HEK293 (cell line): Measurements from ENCODE around the gene STX1B.

Experiments used
- ATF2 ChIP-seq: fragments of 450-650 bp; formaldehyde crosslinking; IDR thresholded peaks from 2 replicates; pipeline ENCODE4 v1.5.1; 2016; ENCODE audit warnings: missing biosample characterization, missing genetic modification characterization, low read depth
- BCL11B ChIP-seq: fragments of 450-650 bp; formaldehyde crosslinking; IDR thresholded peaks from 2 replicates; pipeline ENCODE4 v1.5.1; 2016; ENCODE audit warnings: low read depth, missing biosample characterization, missing genetic modification characterization
- HIC1 ChIP-seq: fragments of 450-650 bp; formaldehyde crosslinking; IDR thresholded peaks from 2 replicates; pipeline ENCODE4 v1.5.1; 2016; ENCODE audit warnings: missing biosample characterization, missing genetic modification characterization
- HOXC10 ChIP-seq: sonication (generic); formaldehyde crosslinking; IDR thresholded peaks from 2 replicates; pipeline ENCODE4 v1.8.1; 2023; ENCODE audit warnings: mild to moderate bottlenecking, missing genetic modification reagents
- KLF9 ChIP-seq: fragments of 450-650 bp; formaldehyde crosslinking; IDR thresholded peaks from 2 replicates; pipeline ENCODE4 v1.5.1; 2016; ENCODE audit warnings: missing biosample characterization, missing genetic modification characterization, low read depth
- MZF1 ChIP-seq: fragments of 450-650 bp; formaldehyde crosslinking; IDR thresholded peaks from 2 replicates; pipeline ENCODE4 v1.5.1; 2017; ENCODE audit warnings: missing biosample characterization, missing genetic modification characterization, borderline replicate concordance
- OVOL3 ChIP-seq: fragments of 450-650 bp; formaldehyde crosslinking; IDR thresholded peaks from 2 replicates; pipeline ENCODE4 v1.5.1; 2016; ENCODE audit warnings: missing biosample characterization, missing genetic modification characterization
- TCF7L2 ChIP-seq: IDR thresholded peaks from 2 replicates; pipeline ENCODE4 v1.6.1; 2011; ENCODE audit warnings: low read depth, mild to moderate bottlenecking, inconsistent platforms, low read length, moderate library complexity, borderline replicate concordance
- YY2 ChIP-seq: fragments of 450-650 bp; formaldehyde crosslinking; IDR thresholded peaks from 2 replicates; pipeline ENCODE4 v1.5.1; 2016; ENCODE audit warnings: missing biosample characterization, missing genetic modification characterization
- ZFP69B ChIP-seq: fragments of 450-650 bp; formaldehyde crosslinking; IDR thresholded peaks from 2 replicates; pipeline ENCODE4 v1.5.1; 2016; ENCODE audit warnings: missing biosample characterization, missing genetic modification characterization
- ZNF121 ChIP-seq: fragments of 450-650 bp; formaldehyde crosslinking; IDR thresholded peaks from 2 replicates; pipeline ENCODE4 v1.5.1; 2016; ENCODE audit warnings: missing biosample characterization, missing genetic modification characterization
- ZNF133 ChIP-seq: fragments of 450-650 bp; formaldehyde crosslinking; IDR thresholded peaks from 2 replicates; pipeline ENCODE4 v1.5.1; 2016; ENCODE audit warnings: missing biosample characterization, missing genetic modification characterization
- ZNF157 ChIP-seq: fragments of 450-650 bp; formaldehyde crosslinking; IDR thresholded peaks from 2 replicates; pipeline ENCODE4 v1.5.1; 2016; ENCODE audit warnings: missing biosample characterization, missing genetic modification characterization
- ZNF19 ChIP-seq: fragments of 450-650 bp; formaldehyde crosslinking; IDR thresholded peaks from 2 replicates; pipeline ENCODE4; 2016; ENCODE audit warnings: missing biosample characterization, missing genetic modification characterization, low read depth
- ZNF211 ChIP-seq: fragments of 450-650 bp; formaldehyde crosslinking; IDR thresholded peaks from 2 replicates; pipeline ENCODE4 v1.5.1; 2016; ENCODE audit warnings: low read depth, missing biosample characterization, missing genetic modification characterization
- ZNF248 ChIP-seq: fragments of 450-650 bp; formaldehyde crosslinking; IDR thresholded peaks from 2 replicates; pipeline ENCODE4 v1.5.1; 2017; ENCODE audit warnings: missing biosample characterization, missing genetic modification characterization
- ZNF274 ChIP-seq, 2 experiments: fragments of 200-500 bp in 1 of 2; fragments of 450-650 bp in 1 of 2; sonication (Bioruptor generic) in 1 of 2; formaldehyde crosslinking in 1 of 2; IDR thresholded peaks; 2 replicates each; pipeline versions ENCODE4 v1.5.1 to v1.6.1; 2014 to 2016; ENCODE audit warnings: borderline replicate concordance in 1 of 2, inconsistent platforms in 1 of 2, low read length in 1 of 2, missing biosample characterization in 1 of 2, missing genetic modification characterization in 1 of 2
- ZNF324 ChIP-seq: fragments of 450-650 bp; formaldehyde crosslinking; IDR thresholded peaks from 2 replicates; pipeline ENCODE4 v1.5.1; 2016; ENCODE audit warnings: missing biosample characterization, missing genetic modification characterization
- ZNF423 ChIP-seq: fragments of 450-650 bp; formaldehyde crosslinking; IDR thresholded peaks from 2 replicates; pipeline ENCODE4 v1.5.1; 2016; ENCODE audit warnings: missing biosample characterization, missing genetic modification characterization
- ZNF433 ChIP-seq: fragments of 450-650 bp; formaldehyde crosslinking; IDR thresholded peaks from 2 replicates; pipeline ENCODE4 v1.5.1; 2016; ENCODE audit warnings: missing biosample characterization, missing genetic modification characterization, low read depth
- ZNF513 ChIP-seq: fragments of 450-650 bp; IDR thresholded peaks from 2 replicates; pipeline ENCODE4 v1.5.1; 2018; ENCODE audit warnings: missing biosample characterization, missing genetic modification characterization
- ZNF571 ChIP-seq: fragments of 450-650 bp; formaldehyde crosslinking; IDR thresholded peaks from 2 replicates; pipeline ENCODE4 v1.5.0; 2017; ENCODE audit warnings: missing biosample characterization, missing genetic modification characterization
- ZNF704 ChIP-seq: fragments of 450-650 bp; formaldehyde crosslinking; IDR thresholded peaks from 2 replicates; pipeline ENCODE4 v1.5.1; 2016; ENCODE audit warnings: missing biosample characterization, missing genetic modification characterization
- ZNF747 ChIP-seq: fragments of 450-650 bp; formaldehyde crosslinking; IDR thresholded peaks from 2 replicates; pipeline ENCODE4 v1.5.1; 2016; ENCODE audit warnings: missing biosample characterization, missing genetic modification characterization
- ZNF768 ChIP-seq: fragments of 450-650 bp; formaldehyde crosslinking; IDR thresholded peaks from 2 replicates; pipeline ENCODE4 v1.5.1; 2018; ENCODE audit warnings: missing biosample characterization, mild to moderate bottlenecking, missing genetic modification characterization
- ZNF837 ChIP-seq: fragments of 450-650 bp; formaldehyde crosslinking; IDR thresholded peaks from 2 replicates; pipeline ENCODE4 v1.5.1; 2016; ENCODE audit warnings: missing biosample characterization, missing genetic modification characterization
- ZSCAN16 ChIP-seq: fragments of 450-650 bp; formaldehyde crosslinking; IDR thresholded peaks from 2 replicates; pipeline ENCODE4 v1.5.1; 2016; ENCODE audit warnings: missing biosample characterization, missing genetic modification characterization
- ZSCAN23 ChIP-seq: fragments of 450-650 bp; formaldehyde crosslinking; IDR thresholded peaks from 2 replicates; pipeline ENCODE4 v1.5.1; 2016; ENCODE audit warnings: missing biosample characterization, missing genetic modification characterization
- ZSCAN5A ChIP-seq: fragments of 450-650 bp; formaldehyde crosslinking; IDR thresholded peaks from 2 replicates; pipeline ENCODE4 v1.5.1; 2016; ENCODE audit warnings: missing biosample characterization, missing genetic modification characterization
- ZXDB ChIP-seq: fragments of 450-650 bp; formaldehyde crosslinking; IDR thresholded peaks from 2 replicates; pipeline ENCODE4 v1.5.1; 2016; ENCODE audit warnings: missing biosample characterization, missing genetic modification characterization

The STX1B gene

GRCh38 chr16:31032736-31033708, 22.6 kb upstream of the STX1B start, which contains the start of gene STX4 (continued):
- TF ChIP-seq ZNF324: peak; percentile 99
- TF ChIP-seq KLF9: peak; percentile 58; the same call in 1 of the 2 replicates
- no peak for TF ChIP-seq MZF1 (tag by site-specific recombination)
- no peak for TF ChIP-seq HOXC10 (CRISPR knock-in tag)
- no peak for TF ChIP-seq ZNF423
- peak; percentile 48; the same call in 1 of the 2 replicates for TF ChIP-seq BCL11B (tag by site-specific recombination)
- TF ChIP-seq ZNF837: no peak
- TF ChIP-seq ZNF19 (tag by site-specific recombination): no peak
- TF ChIP-seq OVOL3: no peak
- TF ChIP-seq ZNF274 (IDR thresholded peaks at IDR 0.05; ENCODE audit: low read length): no peak
- TF ChIP-seq ZNF274 (tag by site-specific recombination; IDR thresholded peaks at IDR 0.05; ENCODE audit: borderline replicate concordance): no peak
- TF ChIP-seq ZNF211 (tag by site-specific recombination): no peak
- no peak for TF ChIP-seq ZNF248 (tag by site-specific recombination)
- TF ChIP-seq ZNF133 (tag by site-specific recombination): 0 out of 2 replicates have a peak, but pooled peaks have one; percentile 36
- no peak for TF ChIP-seq ZSCAN16 (tag by site-specific recombination)
- TF ChIP-seq ZFP69B (tag by site-specific recombination): peak; percentile 89
- peak; percentile 98 for TF ChIP-seq ATF2
- TF ChIP-seq ZNF157: 0 out of 2 replicates have a peak, but pooled peaks have one; percentile 29
- TF ChIP-seq ZNF747: no peak
- no peak for TF ChIP-seq ZNF768 (tag by site-specific recombination)
- TF ChIP-seq ZNF433 (tag by site-specific recombination): no peak
- TF ChIP-seq ZNF121 (tag by site-specific recombination): no peak
- TF ChIP-seq ZXDB (tag by site-specific recombination): peak; percentile 95
- no peak for TF ChIP-seq TCF7L2
- peak; percentile 82 for TF ChIP-seq ZSCAN23 (tag by site-specific recombination)
- peak; percentile 38; the same call in 1 of the 2 replicates for TF ChIP-seq YY2 (tag by site-specific recombination)
- no peak for TF ChIP-seq ZNF571 (tag by site-specific recombination)
- TF ChIP-seq HIC1 (tag by site-specific recombination): peak; percentile 93
- no peak for TF ChIP-seq ZNF513 (tag by site-specific recombination)
- TF ChIP-seq ZNF704: no peak; the same call in 1 of the 2 replicates
- peak; percentile 78; the same call in 1 of the 2 replicates for TF ChIP-seq ZSCAN5A (tag by site-specific recombination)
